ENCODE data around the gene TM7SF3.
A peak's percentile ranks its signal among the peaks of the same experiment; 100 is the strongest.

The TM7SF3 gene

GRCh38 chr12:27014859-27015729 lies 910 bp upstream of the TM7SF3 start:
- peak; percentile 59 for DNase-seq

GRCh38 chr12:27013611-27014084 lies 536 bp downstream of the TM7SF3 start:
- peak; percentile 82 for DNase-seq

DNA sequence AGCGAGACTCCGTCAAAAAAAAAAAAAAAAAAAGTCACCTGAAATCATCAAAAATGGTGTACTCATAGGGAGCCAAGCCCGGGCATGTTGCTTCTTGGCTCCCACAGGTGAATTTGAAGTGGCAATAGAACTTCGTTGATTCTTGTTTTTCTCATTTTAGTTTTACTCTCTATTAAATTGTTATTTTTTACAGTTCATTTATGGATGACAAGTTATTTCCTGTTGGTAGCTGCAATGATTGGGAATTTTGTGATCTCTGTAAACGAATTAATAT lies 1.3 kb downstream of the TM7SF3 start:
- DNase-seq = peak; percentile 48

DNA sequence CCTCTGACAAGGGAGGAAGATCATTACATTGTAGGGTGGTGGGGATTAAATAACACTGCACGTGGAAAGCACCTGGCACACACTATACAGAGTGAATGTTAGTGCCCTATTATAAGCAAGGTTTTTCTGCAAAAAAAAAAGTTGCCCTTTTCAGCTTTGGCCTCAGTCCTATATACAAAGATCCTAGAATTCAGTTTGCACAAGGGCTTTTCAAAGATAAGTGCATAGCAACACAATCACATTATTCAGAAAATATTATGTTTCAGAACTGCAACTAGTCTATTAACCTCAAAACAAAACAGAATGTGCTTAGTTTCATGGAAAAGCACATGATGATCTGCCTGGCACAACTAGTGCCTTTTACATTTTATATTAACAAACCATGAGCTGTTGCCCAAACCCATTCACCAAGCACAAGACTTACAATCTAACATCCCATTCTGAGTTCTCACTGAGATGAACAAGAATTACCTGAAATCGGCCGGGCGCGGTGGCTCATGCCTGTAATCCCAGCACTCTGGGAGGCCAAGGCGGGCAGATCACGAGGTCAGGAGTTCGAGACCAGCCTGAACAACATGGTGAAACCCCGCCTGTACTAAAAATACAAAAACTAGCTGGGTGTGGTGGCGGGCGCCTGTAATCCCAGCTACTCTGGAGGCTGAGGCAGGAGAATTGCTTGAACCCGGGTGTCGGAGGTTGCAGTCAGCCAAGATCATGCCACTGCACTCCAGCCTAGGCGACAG lies 1.8 kb downstream of the TM7SF3 start:
- peak; percentile 71 for DNase-seq

- DNase-seq = no peak
Measured at GRCh38 chr12:27009881-27010301, 4.3 kb downstream of the TM7SF3 start.

DNA sequence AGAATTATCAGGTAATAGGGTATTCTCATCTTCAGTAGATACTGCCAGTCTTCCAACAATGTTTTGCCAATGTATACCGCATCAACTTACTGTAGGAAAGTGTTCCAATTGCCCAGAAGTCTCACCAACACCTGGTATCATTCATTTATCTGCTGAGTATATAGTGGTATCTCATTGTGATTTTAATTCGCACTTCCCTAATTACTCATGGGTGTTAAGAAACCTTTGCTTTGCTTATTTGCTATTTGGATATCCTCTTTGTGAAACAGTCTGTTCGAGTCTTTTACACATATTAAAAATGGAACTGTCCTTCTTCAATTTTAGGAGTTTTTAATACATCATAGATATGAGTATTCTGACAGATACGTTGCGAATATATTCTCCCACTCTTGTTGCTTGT lies 6.1 kb downstream of the TM7SF3 start:
- DNase-seq = no peak

DNA sequence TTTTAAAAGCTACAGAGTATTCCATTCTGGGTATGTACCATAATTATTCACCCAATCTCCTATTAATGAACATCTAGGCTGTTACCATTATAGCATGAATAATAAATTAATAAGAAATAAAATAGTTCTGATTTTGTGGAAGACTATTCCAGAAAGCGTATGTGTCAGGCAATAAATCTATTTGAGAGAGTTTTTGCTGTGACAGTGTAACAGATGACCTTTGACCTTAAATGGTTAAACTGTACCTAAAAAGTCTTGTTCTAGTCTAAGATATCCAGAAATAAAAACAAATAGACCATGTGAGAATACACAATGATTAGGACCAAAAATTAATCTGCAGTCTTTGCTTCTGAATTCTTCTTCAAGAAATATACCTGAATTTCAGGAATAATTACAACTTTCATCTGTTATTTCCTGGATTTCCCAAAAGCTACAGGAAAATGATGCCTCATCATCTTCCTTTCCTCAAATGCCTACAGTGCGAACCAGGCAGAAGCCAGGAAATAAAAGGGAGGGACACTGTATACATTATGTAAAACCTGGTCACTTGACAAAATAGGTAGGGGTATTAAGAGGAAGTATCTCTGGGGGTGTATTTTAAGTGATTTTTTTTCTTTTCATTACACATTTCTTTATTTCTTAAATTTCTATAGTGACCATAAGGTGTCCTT lies 7.3 kb downstream of the TM7SF3 start:
- no peak for DNase-seq

- no peak for DNase-seq
Measured at GRCh38 chr12:27005495-27005894, 8.7 kb downstream of the TM7SF3 start.

GRCh38 chr12:27003421-27004381 lies 10.5 kb downstream of the TM7SF3 start:
- DNase-seq = peak; percentile 83

GRCh38 chr12:27002141-27002540 lies 12.0 kb downstream of the TM7SF3 start:
- no peak for DNase-seq

- DNase-seq = no peak
Measured at GRCh38 chr12:27001663-27002062, 12.5 kb downstream of the TM7SF3 start.

GRCh38 chr12:27000961-27001360 lies 13.2 kb downstream of the TM7SF3 start:
- DNase-seq = no peak

GRCh38 chr12:26997003-26997402 lies 17.2 kb downstream of the TM7SF3 start:
- DNase-seq = no peak

DNA sequence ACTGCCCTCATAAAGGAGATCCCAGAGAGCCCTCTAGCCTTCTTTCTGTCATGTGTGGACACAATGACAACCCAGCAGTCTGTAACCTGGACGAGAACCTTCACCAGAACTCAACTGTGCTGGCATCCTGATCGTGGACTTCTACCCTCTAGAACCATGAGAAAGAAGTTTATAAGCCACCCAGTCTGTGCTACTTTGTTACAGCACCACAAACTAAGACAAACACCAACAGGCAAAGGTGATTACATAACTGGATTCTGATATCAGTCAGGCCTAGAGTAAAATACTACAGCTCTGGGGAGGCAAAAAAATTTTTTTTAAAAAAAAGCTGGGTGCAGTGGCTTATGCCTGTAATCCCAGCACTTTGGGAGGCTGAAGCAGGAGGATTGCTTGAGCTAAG lies 18.5 kb downstream of the TM7SF3 start:
- no peak for DNase-seq

DNA sequence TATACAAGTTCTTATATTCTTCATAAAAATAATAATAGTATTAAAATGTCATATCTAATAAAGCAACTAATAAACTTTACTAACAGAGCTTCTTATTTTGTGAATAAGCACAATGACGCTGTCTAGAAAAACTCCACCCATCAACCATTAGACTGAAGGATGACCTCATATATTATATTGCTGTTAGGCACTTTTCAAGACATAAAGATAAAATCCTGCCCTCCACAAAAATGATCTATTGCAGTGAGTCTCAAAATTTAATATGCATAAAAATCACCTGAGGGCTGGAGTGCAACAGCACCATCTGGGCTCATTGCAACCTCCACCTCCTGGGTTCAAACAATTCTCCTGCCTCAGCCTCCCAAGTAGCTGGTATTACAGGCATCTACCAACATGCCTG lies 20.1 kb downstream of the TM7SF3 start:
- DNase-seq = no peak

GRCh38 chr12:26991826-26992225 lies 22.4 kb downstream of the TM7SF3 start:
- DNase-seq = no peak

GRCh38 chr12:26989873-26990272 lies 24.3 kb downstream of the TM7SF3 start:
- no peak for DNase-seq

- DNase-seq = no peak
Measured at GRCh38 chr12:26988703-26989102, 25.5 kb downstream of the TM7SF3 start.

DNA sequence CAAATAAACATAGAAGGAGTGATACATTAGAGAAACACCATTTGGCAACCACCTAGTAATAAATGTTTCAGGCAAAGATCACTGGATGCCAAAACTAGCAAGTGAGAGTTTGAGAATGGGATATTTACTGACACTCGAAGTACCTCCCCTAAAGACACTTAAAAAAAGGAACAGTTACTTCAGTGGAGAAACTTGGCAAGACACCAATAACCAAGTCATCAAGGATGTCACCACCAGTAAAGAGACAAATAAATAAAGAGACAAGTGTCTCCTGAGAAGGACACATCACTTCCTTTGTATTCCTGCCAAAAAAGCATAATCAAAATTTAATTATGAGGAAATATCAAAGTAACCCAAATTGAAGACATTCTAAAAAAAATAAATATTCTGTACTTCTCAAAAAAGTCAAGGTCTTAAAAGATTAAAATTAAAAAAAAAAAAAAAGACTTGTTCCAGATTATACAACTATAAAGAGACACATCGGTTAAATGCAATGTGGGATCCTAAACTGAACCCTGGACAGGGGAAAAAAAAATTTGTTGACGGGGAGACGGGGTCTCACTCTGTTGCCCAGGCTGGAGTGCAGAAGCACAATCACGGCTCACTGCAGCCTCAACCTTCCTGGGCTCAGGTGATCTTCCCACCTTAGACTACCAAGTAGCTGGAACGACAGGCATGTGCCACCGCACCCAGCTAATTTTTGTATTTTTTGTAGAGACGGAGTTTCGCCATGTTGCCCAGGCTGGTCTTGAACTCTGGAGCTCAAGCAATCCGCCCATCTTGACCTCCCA lies 26.4 kb downstream of the TM7SF3 start:
- DNase-seq = peak; percentile 60

DNA sequence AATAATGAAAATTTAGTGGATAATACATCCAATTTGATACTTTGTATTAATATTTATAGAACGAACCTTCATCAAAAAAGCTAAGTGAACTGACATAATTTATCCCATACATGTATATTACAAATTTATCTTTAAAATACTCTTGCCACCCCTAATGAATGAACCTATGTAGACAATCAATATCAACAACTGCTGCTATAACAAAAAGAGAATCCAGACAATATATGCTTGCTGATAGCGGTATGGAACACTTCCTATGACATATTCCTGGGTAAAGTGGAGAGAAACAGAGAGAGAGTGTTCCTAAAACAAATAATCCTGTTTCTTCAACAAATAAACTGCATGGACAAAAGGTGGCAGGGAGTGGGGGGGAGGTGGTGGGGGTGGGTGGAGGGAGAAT lies 31.3 kb downstream of the TM7SF3 start:
- no peak for DNase-seq

GRCh38 chr12:26979733-26980132 lies 34.5 kb downstream of the TM7SF3 start:
- DNase-seq = no peak

DNA sequence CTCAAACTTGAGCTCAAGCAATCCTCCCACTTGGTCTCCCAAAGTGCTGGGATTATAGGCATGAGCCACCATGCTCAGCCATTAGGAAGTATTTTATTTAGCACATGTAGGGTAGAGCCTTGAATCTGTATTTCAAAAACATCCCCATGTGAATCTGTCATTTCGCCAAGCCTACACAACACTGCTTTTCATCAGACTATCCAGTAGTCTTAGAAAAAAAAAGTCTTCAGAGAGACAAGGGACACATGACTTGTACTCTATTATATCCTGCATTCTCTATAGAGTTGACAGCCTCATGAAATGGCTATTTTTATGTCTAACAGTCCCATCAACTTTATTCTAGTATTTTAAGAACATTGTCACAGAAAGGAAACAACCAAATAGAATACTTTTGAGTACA lies 35.4 kb downstream of the TM7SF3 start:
- DNase-seq = no peak

Data from DMS53 (cell line).